ENCODE data around the gene SLCO6A1.

- TF ChIP-seq CTCF (IDR thresholded peaks at IDR 0.05): no peak
- TF ChIP-seq POLR2A (IDR thresholded peaks at IDR 0.05): no peak
Observed at GRCh38 chr5:102498271-102499034, at the start of gene SLCO6A1.

Measured in right lobe of liver (tissue), 4 donors.